ENCODE results near the gene CDH6. TPM values are rescaled to one million over a fixed set of nuclear protein-coding genes. Genes with fewer than 3 reads are reported as not detected.

The CDH6 gene
- total RNA-seq, 1 donor from 2014 or later = 17.9 TPM

DNA sequence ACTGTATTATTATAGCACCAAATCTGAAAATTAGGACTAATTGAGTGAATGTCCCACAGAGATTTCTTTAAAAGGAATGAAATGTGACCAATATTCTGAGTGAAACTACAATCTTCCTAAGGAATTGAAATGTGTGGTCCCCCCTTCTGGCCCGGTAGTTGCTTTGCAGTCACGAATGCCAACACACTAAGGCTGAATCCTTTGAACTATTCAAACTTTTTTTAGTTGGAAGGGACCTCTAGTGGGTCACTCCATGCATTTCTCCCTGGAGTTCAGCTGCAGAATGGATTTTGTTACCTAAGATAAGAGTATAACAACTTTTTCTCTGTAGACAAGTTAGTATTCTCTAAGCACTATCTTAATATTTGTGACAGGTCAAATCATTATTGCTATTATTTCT is 2.8 kb downstream of the CDH6 start:
- Histone ChIP-seq H3K4me1 (peaks cover 35% of the 10 kb centered on the region), H3K79me2 (ENCODE audit: low read depth) (peaks cover 67% of the 10 kb centered on the region), H3K9me3 (ENCODE audit: low read depth) (no peaks in the 10 kb centered on the region), H4K20me1 (ENCODE audit: low read depth) (peaks cover 10% of the 10 kb centered on the region), H3K27me3 (peaks cover 31% of the 10 kb centered on the region), H3K36me3 (no peaks in the 10 kb centered on the region), H3K4me2 (peak overlapping the region; percentile 100), H3K27ac (no peak overlapping the region), H3K4me3 (peak overlapping the region; percentile 97), H3K9ac (no peak overlapping the region), H2AFZ (replicated peaks) (no peak overlapping the region), H3F3A (ENCODE audit: low read depth) (peaks cover 22% of the 10 kb centered on the region)
- Mint-ChIP-seq H3K9me3 (no peaks in the 10 kb centered on the region), H3K27me3 (ENCODE audit: insufficient read depth, low read depth) (peaks cover 9% of the 10 kb centered on the region), H3K27ac (no peak overlapping the region), H3K4me3 (peak overlapping the region; percentile 96), H3K4me1 (peaks cover 44% of the 10 kb centered on the region), H3K36me3 (peaks cover 13% of the 10 kb centered on the region)
- DNase-seq (ENCODE audit: low spot score) = peak; percentile 70
- TF ChIP-seq, protein P1, sequence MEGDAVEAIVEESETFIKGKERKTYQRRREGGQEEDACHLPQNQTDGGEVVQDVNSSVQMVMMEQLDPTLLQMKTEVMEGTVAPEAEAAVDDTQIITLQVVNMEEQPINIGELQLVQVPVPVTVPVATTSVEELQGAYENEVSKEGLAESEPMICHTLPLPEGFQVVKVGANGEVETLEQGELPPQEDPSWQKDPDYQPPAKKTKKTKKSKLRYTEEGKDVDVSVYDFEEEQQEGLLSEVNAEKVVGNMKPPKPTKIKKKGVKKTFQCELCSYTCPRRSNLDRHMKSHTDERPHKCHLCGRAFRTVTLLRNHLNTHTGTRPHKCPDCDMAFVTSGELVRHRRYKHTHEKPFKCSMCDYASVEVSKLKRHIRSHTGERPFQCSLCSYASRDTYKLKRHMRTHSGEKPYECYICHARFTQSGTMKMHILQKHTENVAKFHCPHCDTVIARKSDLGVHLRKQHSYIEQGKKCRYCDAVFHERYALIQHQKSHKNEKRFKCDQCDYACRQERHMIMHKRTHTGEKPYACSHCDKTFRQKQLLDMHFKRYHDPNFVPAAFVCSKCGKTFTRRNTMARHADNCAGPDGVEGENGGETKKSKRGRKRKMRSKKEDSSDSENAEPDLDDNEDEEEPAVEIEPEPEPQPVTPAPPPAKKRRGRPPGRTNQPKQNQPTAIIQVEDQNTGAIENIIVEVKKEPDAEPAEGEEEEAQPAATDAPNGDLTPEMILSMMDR (IDR thresholded peaks at IDR 0.05) = peak; percentile 67
- no peak for TF ChIP-seq EZH2 (IDR thresholded peaks at IDR 0.05)
- no peak for TF ChIP-seq EZH2phosphoT487 (IDR thresholded peaks at IDR 0.05)

DNA sequence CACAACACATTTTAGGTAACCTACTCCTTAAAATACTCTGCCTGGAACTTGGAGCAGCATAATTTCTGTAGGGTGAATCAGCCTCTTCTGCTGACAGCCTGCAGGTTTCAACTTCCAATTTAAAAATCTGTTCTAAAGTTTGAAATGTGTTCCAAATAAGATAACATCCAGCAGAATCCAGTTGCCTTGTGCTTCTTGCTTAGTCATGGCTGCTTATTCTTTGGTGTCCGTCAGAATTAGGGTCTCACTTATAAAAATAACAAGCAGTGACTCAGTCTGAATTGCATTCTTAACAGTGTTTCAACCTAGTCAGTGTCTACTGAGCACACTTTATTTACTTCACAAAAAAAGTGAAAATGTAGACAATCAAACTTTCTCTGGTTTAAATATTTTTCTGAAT is 3.7 kb downstream of the CDH6 start:
- Mint-ChIP-seq H3K27me3 (ENCODE audit: insufficient read depth, low read depth) (peaks cover 8% of the 10 kb centered on the region), H3K9me3 (no peaks in the 10 kb centered on the region), H3K36me3 (peaks cover 16% of the 10 kb centered on the region), H3K27ac (no peak overlapping the region), H3K4me1 (peaks cover 40% of the 10 kb centered on the region), H3K4me3 (peak overlapping the region; percentile 96)
- peaks cover 76% of the 10 kb centered on the region for H3K79me2 ChIP-seq (ENCODE audit: low read depth)
- H3K4me2 ChIP-seq = peak overlapping the region; percentile 100
- H3K4me1 ChIP-seq = peaks cover 31% of the 10 kb centered on the region
- no peak overlapping the region for H3K27ac ChIP-seq
- H3K36me3 ChIP-seq = no peaks in the 10 kb centered on the region
- H3K4me3 ChIP-seq = no peak overlapping the region
- TF ChIP-seq, protein P1 (IDR thresholded peaks at IDR 0.05) = no peak
- TF ChIP-seq EZH2phosphoT487 (IDR thresholded peaks at IDR 0.05) (no peak), EZH2 (IDR thresholded peaks at IDR 0.05) (no peak)
- H4K20me1 ChIP-seq (ENCODE audit: low read depth) = peaks cover 10% of the 10 kb centered on the region
- H2AFZ ChIP-seq (replicated peaks) = no peak overlapping the region
- peaks cover 22% of the 10 kb centered on the region for H3K27me3 ChIP-seq
- H3K9ac ChIP-seq = no peak overlapping the region
- DNase-seq (ENCODE audit: low spot score) = no peak
- peaks cover 21% of the 10 kb centered on the region for H3F3A ChIP-seq (ENCODE audit: low read depth)
- H3K9me3 ChIP-seq (ENCODE audit: low read depth) = no peaks in the 10 kb centered on the region

DNA sequence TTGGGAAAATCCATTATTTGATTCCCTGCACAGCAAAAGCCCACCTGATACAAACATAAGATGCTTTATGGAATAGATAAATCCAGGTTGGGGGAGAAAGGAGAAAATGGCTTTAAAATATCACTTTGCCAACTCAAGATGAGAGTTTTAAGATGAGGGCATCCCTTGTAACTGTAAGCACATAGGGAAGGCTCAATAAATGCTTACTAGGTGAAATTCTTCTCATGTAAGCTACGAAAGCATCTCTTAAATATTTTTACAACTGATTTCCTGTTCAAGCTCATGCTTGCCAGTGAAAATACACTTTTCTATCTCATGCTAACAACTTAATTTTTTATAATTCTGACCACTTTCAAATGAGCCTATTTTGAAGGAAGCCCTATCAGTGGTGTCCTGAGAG is 11.5 kb downstream of the CDH6 start:
- no peak overlapping the region for H3K27ac ChIP-seq
- no peak overlapping the region for H3K27ac Mint-ChIP-seq
- no peaks in the 10 kb centered on the region for H3K4me1 Mint-ChIP-seq
- no peak overlapping the region for H3K4me2 ChIP-seq
- no peaks in the 10 kb centered on the region for H3K27me3 ChIP-seq
- H3K4me3 Mint-ChIP-seq = no peak overlapping the region
- peaks cover 19% of the 10 kb centered on the region for H3K9me3 Mint-ChIP-seq
- no peaks in the 10 kb centered on the region for H4K20me1 ChIP-seq (ENCODE audit: low read depth)
- H3K4me1 ChIP-seq = no peaks in the 10 kb centered on the region
- no peaks in the 10 kb centered on the region for H3K27me3 Mint-ChIP-seq (ENCODE audit: insufficient read depth, low read depth)
- H3K36me3 ChIP-seq = no peaks in the 10 kb centered on the region
- H3K9me3 ChIP-seq (ENCODE audit: low read depth) = no peaks in the 10 kb centered on the region
- H2AFZ ChIP-seq (replicated peaks) = no peak overlapping the region
- TF ChIP-seq EZH2phosphoT487 (IDR thresholded peaks at IDR 0.05) (no peak), EZH2 (IDR thresholded peaks at IDR 0.05) (no peak)
- TF ChIP-seq, protein P1 (IDR thresholded peaks at IDR 0.05) = no peak
- H3K36me3 Mint-ChIP-seq = peaks cover 64% of the 10 kb centered on the region
- no peak overlapping the region for H3K4me3 ChIP-seq
- H3F3A ChIP-seq (ENCODE audit: low read depth) = no peaks in the 10 kb centered on the region
- peaks cover 54% of the 10 kb centered on the region for H3K79me2 ChIP-seq (ENCODE audit: low read depth)
- H3K9ac ChIP-seq = no peak overlapping the region
- no peak for DNase-seq (ENCODE audit: low spot score)
